Hematopoietic multipotent progenitor cell treated with erythropoietin and hydrocortisone succinate and interleukin-3 and kit ligand, for 4 days (in vitro differentiated cells): ENCODE data around the gene SLF2.
"Not testable (repeated sequence)": the region's sequence is repeated elsewhere in the genome, so short reads cannot be mapped to it uniquely, and the experiment has no call there.

ENCODE experiments used
- DNase-seq: peaks from one replicate; pipeline ENCODE4 v3.0.0-alpha.2; 2015

Gene SLF2

GRCh38 chr10:100881556-100882213, 31.1 kb upstream of the SLF2 start:
- no peak for DNase-seq

GRCh38 chr10:100882252-100882651, 30.5 kb upstream of the SLF2 start:
- DNase-seq, result no peak

GRCh38 chr10:100882671-100883311, 30.0 kb upstream of the SLF2 start:
- no peak for DNase-seq

DNA sequence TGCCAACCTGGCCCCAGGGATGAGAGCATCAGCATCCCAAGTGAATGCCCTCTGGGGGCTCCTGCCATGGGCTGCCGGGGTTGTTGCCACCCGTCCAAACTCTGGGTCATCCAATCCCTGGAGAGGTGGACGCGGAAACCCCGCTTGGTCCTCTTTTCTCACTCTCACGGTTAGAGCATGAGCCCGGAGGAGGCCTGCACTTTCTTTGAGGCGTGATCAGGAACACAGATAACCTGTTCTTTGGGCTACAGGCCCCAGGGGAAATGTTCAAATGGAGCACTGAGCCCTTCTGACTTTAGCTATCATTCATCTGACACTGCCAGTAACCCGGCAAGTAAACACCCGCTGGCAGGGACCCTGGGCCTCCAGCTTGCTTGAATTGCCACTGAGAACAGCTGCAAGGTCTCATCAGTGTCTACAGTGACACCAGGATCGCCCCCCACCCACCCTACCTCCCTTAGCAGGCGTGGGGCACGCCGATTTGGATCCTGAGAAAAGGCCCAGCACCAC, 29.4 kb upstream of the SLF2 start:
- no peak for DNase-seq

GRCh38 chr10:100885611-100886010, 27.2 kb upstream of the SLF2 start:
- not testable (repeated sequence) for DNase-seq

DNA sequence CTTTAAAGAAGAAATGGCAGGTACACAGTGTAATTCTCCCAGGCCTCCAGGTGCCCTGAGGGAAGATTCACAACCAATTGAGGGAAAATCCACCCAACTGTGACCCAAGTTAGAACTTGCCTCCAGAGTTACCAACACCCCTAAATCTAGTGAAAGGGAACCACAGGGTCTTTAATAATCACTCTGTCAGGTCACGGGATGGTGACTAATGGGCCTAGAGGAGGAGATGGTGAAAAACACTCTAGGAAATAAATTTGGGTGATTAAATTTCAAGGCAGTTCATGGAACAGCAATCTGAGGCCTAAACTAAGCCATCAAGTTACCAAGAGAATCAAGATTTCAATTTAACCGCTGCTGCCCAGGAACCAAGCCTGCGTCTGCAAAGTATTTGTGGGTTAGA, 26.7 kb upstream of the SLF2 start:
- DNase-seq, result no peak

- no peak for DNase-seq
Measured at GRCh38 chr10:100886521-100886920, 26.2 kb upstream of the SLF2 start.

DNA sequence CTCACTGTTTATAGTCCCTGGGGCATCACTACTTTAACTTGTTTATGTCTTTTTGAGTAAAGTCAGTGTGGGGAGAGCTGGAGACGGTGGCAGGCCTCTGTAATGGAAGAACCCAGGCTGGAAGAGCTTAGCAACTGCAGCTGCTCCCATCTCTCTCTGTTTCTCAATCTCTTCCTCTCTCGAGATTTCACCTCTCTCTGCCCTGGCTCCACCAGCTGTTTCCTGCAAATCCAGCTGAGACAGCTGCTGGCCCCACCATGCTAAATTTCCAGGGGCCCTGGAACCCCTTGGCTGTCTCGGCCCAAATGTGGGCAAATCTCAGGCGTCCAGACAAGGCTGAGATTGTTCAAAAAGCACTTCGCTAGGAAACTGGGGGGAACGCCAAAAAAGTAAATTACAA, 25.8 kb upstream of the SLF2 start:
- no peak for DNase-seq

GRCh38 chr10:100887761-100888296, 24.9 kb upstream of the SLF2 start:
- DNase-seq, result no peak

DNA sequence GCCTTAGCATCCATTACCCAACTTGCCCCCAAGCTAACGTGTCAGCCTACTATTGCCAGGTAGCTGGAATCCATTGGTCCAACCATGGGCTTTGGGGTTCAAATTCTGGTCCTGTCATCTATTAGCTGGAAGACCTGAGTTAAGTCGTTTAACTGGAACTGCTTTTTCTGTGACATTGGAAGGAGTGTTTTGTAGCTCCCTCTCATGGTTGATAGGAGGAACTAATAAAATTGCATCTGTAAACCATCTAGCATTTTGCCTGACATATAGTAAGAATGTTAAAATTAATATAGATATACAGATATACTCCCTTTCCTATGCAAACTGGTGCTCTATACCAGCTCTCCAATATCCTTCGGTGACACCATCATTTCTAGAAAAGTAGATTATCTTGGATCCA, 23.8 kb upstream of the SLF2 start:
- peak; percentile 37 for DNase-seq

- no peak for DNase-seq
Measured at GRCh38 chr10:100889546-100889945, 23.2 kb upstream of the SLF2 start.

- no peak for DNase-seq
Measured at GRCh38 chr10:100890141-100890672, 22.6 kb upstream of the SLF2 start.

GRCh38 chr10:100890673-100891317, 22.0 kb upstream of the SLF2 start:
- DNase-seq, result no peak

GRCh38 chr10:100894033-100894432, 18.7 kb upstream of the SLF2 start:
- DNase-seq, result no peak

DNA sequence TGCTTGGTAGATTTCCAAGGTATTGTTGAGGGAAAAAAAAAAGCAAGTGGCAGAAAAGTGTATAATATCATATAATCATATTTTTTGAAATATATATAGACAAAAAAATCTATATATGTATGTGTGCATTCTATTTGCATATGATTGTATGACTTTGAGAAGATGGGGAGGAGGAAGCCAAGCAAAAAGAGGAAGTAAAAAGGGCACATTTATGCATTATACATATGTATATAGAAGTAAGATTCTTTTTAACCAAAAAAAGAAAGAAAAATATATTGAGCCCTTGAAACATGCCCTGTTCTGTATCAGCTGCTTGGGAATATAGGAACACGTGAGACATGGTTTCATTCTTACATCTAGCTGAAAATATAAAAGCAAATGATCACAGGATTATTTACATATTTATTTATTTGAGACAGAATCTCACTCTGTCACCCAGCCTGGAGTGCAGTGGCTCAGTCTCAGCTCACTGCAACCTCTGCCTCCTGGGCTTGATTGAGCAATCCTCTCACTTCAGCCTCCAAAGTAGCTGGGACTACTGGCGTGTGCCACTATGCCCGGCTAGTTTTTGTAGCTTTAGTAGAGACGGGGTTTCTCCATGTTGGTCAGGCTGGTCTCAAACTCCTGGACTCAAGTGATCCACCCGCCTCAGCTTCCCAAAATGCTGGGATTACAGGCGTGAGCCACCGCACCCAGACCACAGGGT, 18.0 kb upstream of the SLF2 start:
- peak; percentile 42 for DNase-seq

DNA sequence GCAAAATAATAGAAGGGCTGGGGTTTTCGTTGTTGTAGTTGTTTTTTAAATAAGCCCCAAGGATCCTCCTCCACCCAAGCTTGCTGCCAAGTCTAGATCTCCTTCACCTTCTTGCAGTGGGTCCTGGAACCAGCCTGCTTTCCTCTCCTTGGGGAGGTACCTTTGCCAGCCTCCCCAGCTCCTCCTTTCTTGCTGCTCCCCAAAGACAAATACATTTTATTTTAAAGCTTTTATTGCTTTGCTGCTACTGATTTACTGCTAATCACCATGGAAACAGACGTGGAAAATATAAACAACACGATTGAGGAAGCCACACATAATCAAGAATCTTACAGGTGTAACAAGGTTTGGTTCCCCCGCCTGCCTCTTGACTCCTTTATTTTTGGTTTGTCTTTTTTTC, 17.4 kb upstream of the SLF2 start:
- DNase-seq, result no peak

DNA sequence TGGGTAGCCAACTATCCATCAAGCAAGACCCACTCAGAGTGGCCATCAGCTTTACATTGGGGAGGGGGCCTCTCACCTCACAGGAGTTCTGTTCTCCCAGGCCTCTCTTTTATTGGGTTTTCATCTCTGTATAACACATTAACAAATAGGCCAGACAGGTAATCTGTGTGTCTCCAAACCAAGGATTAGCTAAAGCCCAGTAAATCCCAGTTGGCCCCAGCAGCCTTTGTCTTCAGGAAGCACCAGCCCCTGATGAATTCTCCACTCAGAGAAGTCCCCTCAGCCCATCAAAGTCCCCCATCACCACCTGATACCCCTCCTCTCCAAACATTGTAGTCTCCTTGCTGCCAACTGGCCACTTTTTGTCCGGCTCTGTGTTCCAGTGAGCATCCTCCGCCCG, 16.9 kb upstream of the SLF2 start:
- DNase-seq, result no peak

DNA sequence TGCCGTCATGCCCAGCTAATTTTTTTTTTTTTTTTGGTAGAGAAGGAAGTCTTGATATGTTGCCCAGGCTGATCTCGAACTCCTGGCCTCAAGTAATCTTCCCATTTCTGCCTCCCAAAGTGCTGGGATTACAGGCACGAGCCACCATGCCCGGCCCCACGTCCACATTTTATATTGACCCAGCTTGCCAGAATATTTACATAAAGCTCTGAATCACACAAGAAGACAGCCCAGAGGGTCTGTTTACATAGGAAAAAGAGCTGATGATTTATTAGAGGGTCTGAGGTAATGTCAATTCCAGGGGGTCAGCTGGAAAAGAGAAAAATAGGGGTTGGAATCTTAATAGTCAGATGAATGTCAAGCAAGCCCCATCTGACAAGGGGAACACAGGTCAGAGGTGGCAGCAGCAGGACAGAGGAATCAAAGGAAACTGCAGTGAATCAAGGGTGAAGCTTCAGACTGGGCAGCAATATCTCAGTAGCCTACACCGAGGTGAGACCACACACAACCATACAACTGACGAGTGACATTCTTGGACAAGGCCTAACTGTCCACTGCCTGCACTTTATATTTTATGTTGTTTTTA, 15.8 kb upstream of the SLF2 start:
- no peak for DNase-seq

- DNase-seq, result no peak
Measured at GRCh38 chr10:100897976-100898375, 14.8 kb upstream of the SLF2 start.

GRCh38 chr10:100899171-100899570, 13.6 kb upstream of the SLF2 start:
- DNase-seq, result no peak

- DNase-seq, result no peak
Measured at GRCh38 chr10:100901051-100901450, 11.7 kb upstream of the SLF2 start.

- DNase-seq, result no peak
Measured at GRCh38 chr10:100902622-100903021, 10.1 kb upstream of the SLF2 start.

- no peak for DNase-seq
Measured at GRCh38 chr10:100904917-100905316, 7.8 kb upstream of the SLF2 start.
